ENCODE measurements around the gene SPTBN5.

Gene SPTBN5

GRCh38 chr15:41905036-41905793, 11.4 kb upstream of the SPTBN5 start:
- no peak for DNase-seq
- Histone ChIP-seq H3K4me3 (ENCODE audit: control insufficient read depth in 1 of 7, extremely low read depth in 1 of 7, insufficient read depth in 4 of 7, low read depth in 2 of 7, low read length in 6 of 7) (no peak overlapping the region), H3K36me3 (ENCODE audit: control insufficient read depth in 4 of 4, insufficient read depth in 4 of 4, low read length in 3 of 4) (peaks cover 0 to 10% (median 2%) of the 10 kb centered on the region in 4 experiments), H3K4me1 (ENCODE audit: control extremely low read depth in 1 of 4, control insufficient read depth in 4 of 4, insufficient read depth in 4 of 4, low read length in 3 of 4) (peaks cover 0 to 21% (median 10%) of the 10 kb centered on the region in 4 experiments), H3K9me3 (ENCODE audit: control extremely low read depth in 1 of 5, control insufficient read depth in 4 of 5, insufficient read depth in 2 of 5, low read depth in 1 of 5, low read length in 4 of 5) (peaks cover 0 to 11% (median 0%) of the 10 kb centered on the region in 5 experiments), H3K27ac (ENCODE audit: insufficient read depth in 1 of 2, low read depth in 1 of 2, low read length in 2 of 2, poor library complexity in 1 of 2, severe bottlenecking in 2 of 2) (no peak overlapping the region), H3K27me3 (replicated peaks in 2 of 5; ENCODE audit: control insufficient read depth in 4 of 5, insufficient read depth in 5 of 5, low read length in 4 of 5) (no peaks in the 10 kb centered on the region)
- POLR2A ChIA-PET, result no interaction called here
- WGBS (ENCODE audit: insufficient coverage), result 99% methylated on average over 12 of the region's 14 CpGs
- CTCF ChIA-PET, result interaction anchor here (0.5 to 8.7 kb wide), 30 partner anchors 8 to 439 kb away, joined by 3 to 85 read pairs (median 4); partner anchors contain the start of gene MAPKBP1

- peaks cover 0 to 26% (median 10%) of the 10 kb centered on the region in 4 experiments for H3K4me1 ChIP-seq (ENCODE audit: control extremely low read depth in 1 of 4, control insufficient read depth in 4 of 4, insufficient read depth in 4 of 4, low read length in 3 of 4)
- WGBS (ENCODE audit: insufficient coverage), result 26% methylated on average over 6 of the region's 6 CpGs
- H3K36me3 ChIP-seq (ENCODE audit: control insufficient read depth in 4 of 4, insufficient read depth in 4 of 4, low read length in 3 of 4), result peaks cover 0 to 10% (median 2%) of the 10 kb centered on the region in 4 experiments
- POLR2A ChIA-PET, result interaction anchor here (0.5 to 0.6 kb wide), 2 partner anchors 9 to 197 kb away, joined by 3 to 4 read pairs; no protein-coding TSS in a partner anchor
- CTCF ChIA-PET, result interaction anchor here (0.5 to 8.7 kb wide), 29 partner anchors 8 to 439 kb away, joined by 3 to 85 read pairs (median 4); partner anchors contain the start of gene MAPKBP1
- H3K4me3 ChIP-seq (ENCODE audit: control insufficient read depth in 1 of 7, extremely low read depth in 1 of 7, insufficient read depth in 4 of 7, low read depth in 2 of 7, low read length in 6 of 7), result no peak overlapping the region
- H3K27me3 ChIP-seq (replicated peaks in 2 of 5; ENCODE audit: control insufficient read depth in 4 of 5, insufficient read depth in 5 of 5, low read length in 4 of 5), result no peaks in the 10 kb centered on the region
- DNase-seq, result peak; percentile 64 to 82 (median 70)
- H3K27ac ChIP-seq (ENCODE audit: insufficient read depth in 1 of 2, low read depth in 1 of 2, low read length in 2 of 2, poor library complexity in 1 of 2, severe bottlenecking in 2 of 2), result no peak overlapping the region
- peaks cover 0 to 11% (median 0%) of the 10 kb centered on the region in 5 experiments for H3K9me3 ChIP-seq (ENCODE audit: control extremely low read depth in 1 of 5, control insufficient read depth in 4 of 5, insufficient read depth in 2 of 5, low read depth in 1 of 5, low read length in 4 of 5)
Measured at GRCh38 chr15:41904541-41905005, 10.7 kb upstream of the SPTBN5 start.

GRCh38 chr15:41903782-41904181, 9.9 kb upstream of the SPTBN5 start:
- over 99% methylated on average over 11 of the region's 13 CpGs for WGBS (ENCODE audit: insufficient coverage)
- H3K4me3 ChIP-seq (ENCODE audit: control insufficient read depth in 1 of 7, extremely low read depth in 1 of 7, insufficient read depth in 4 of 7, low read depth in 2 of 7, low read length in 6 of 7), result no peak overlapping the region
- ChIA-PET POLR2A (interaction anchor here (0.6 kb wide), 1 partner anchor 448 kb away, joined by 3 read pairs; no protein-coding TSS in a partner anchor), CTCF (interaction anchor here (1.6 to 8.7 kb wide), 13 partner anchors 9 to 131 kb away, joined by 3 to 85 read pairs (median 10); partner anchors contain the start of gene MAPKBP1)
- no peak for DNase-seq
- H3K4me1 ChIP-seq (ENCODE audit: control extremely low read depth in 1 of 4, control insufficient read depth in 4 of 4, insufficient read depth in 4 of 4, low read length in 3 of 4), result peaks cover 0 to 26% (median 10%) of the 10 kb centered on the region in 4 experiments
- H3K9me3 ChIP-seq (ENCODE audit: control extremely low read depth in 1 of 5, control insufficient read depth in 4 of 5, insufficient read depth in 2 of 5, low read depth in 1 of 5, low read length in 4 of 5), result peaks cover 0 to 11% (median 0%) of the 10 kb centered on the region in 5 experiments
- no peak overlapping the region for H3K27ac ChIP-seq (ENCODE audit: insufficient read depth in 1 of 2, low read depth in 1 of 2, low read length in 2 of 2, poor library complexity in 1 of 2, severe bottlenecking in 2 of 2)
- peaks cover 0 to 6% (median 0%) of the 10 kb centered on the region in 4 experiments for H3K36me3 ChIP-seq (ENCODE audit: control insufficient read depth in 4 of 4, insufficient read depth in 4 of 4, low read length in 3 of 4)
- no peaks in the 10 kb centered on the region for H3K27me3 ChIP-seq (replicated peaks in 2 of 5; ENCODE audit: control insufficient read depth in 4 of 5, insufficient read depth in 5 of 5, low read length in 4 of 5)

- H3K4me1 ChIP-seq (ENCODE audit: control extremely low read depth in 1 of 4, control insufficient read depth in 4 of 4, insufficient read depth in 4 of 4, low read length in 3 of 4), result peaks cover 0 to 15% (median 2%) of the 10 kb centered on the region in 4 experiments
- peaks cover 0 to 4% (median 0%) of the 10 kb centered on the region in 4 experiments for H3K36me3 ChIP-seq (ENCODE audit: control insufficient read depth in 4 of 4, insufficient read depth in 4 of 4, low read length in 3 of 4)
- DNase-seq, result no peak
- POLR2A ChIA-PET, result no interaction called here
- peaks cover 0 to 6% (median 0%) of the 10 kb centered on the region in 5 experiments for H3K9me3 ChIP-seq (ENCODE audit: control extremely low read depth in 1 of 5, control insufficient read depth in 4 of 5, insufficient read depth in 2 of 5, low read depth in 1 of 5, low read length in 4 of 5)
- CTCF ChIA-PET, result interaction anchor here (0.8 to 8.7 kb wide), 10 partner anchors 11 to 133 kb away, joined by 3 to 85 read pairs (median 4); partner anchors contain the start of genes JMJD7 and MAPKBP1
- H3K4me3 ChIP-seq (ENCODE audit: control insufficient read depth in 1 of 7, extremely low read depth in 1 of 7, insufficient read depth in 4 of 7, low read depth in 2 of 7, low read length in 6 of 7), result no peak overlapping the region
- no peaks in the 10 kb centered on the region for H3K27me3 ChIP-seq (replicated peaks in 2 of 5; ENCODE audit: control insufficient read depth in 4 of 5, insufficient read depth in 5 of 5, low read length in 4 of 5)
- H3K27ac ChIP-seq (ENCODE audit: insufficient read depth in 1 of 2, low read depth in 1 of 2, low read length in 2 of 2, poor library complexity in 1 of 2, severe bottlenecking in 2 of 2), result no peak overlapping the region
- WGBS (ENCODE audit: insufficient coverage), result 100% methylated on average over 3 of the region's 5 CpGs
Measured at GRCh38 chr15:41901431-41901830, 7.6 kb upstream of the SPTBN5 start.

- H3K4me3 ChIP-seq (ENCODE audit: control insufficient read depth in 1 of 7, extremely low read depth in 1 of 7, insufficient read depth in 4 of 7, low read depth in 2 of 7, low read length in 6 of 7), result no peak overlapping the region
- POLR2A ChIA-PET, result no interaction called here
- peaks cover 0 to 14% (median 1%) of the 10 kb centered on the region in 4 experiments for H3K4me1 ChIP-seq (ENCODE audit: control extremely low read depth in 1 of 4, control insufficient read depth in 4 of 4, insufficient read depth in 4 of 4, low read length in 3 of 4)
- peaks cover 0 to 1% (median 0%) of the 10 kb centered on the region in 5 experiments for H3K9me3 ChIP-seq (ENCODE audit: control extremely low read depth in 1 of 5, control insufficient read depth in 4 of 5, insufficient read depth in 2 of 5, low read depth in 1 of 5, low read length in 4 of 5)
- DNase-seq, result no peak
- CTCF ChIA-PET, result interaction anchor here (1.0 to 8.7 kb wide), 9 partner anchors 12 to 128 kb away, joined by 3 to 85 read pairs (median 5); partner anchors contain the start of genes JMJD7 and MAPKBP1
- H3K27me3 ChIP-seq (replicated peaks in 2 of 5; ENCODE audit: control insufficient read depth in 4 of 5, insufficient read depth in 5 of 5, low read length in 4 of 5), result no peaks in the 10 kb centered on the region
- WGBS (ENCODE audit: insufficient coverage), result 96% methylated on average over 35 of the region's 36 CpGs
- no peak overlapping the region for H3K27ac ChIP-seq (ENCODE audit: insufficient read depth in 1 of 2, low read depth in 1 of 2, low read length in 2 of 2, poor library complexity in 1 of 2, severe bottlenecking in 2 of 2)
- H3K36me3 ChIP-seq (ENCODE audit: control insufficient read depth in 4 of 4, insufficient read depth in 4 of 4, low read length in 3 of 4), result peaks cover 0 to 4% (median 0%) of the 10 kb centered on the region in 4 experiments
Measured at GRCh38 chr15:41900526-41901380, 6.9 kb upstream of the SPTBN5 start.

GRCh38 chr15:41899854-41900442, 6.1 kb upstream of the SPTBN5 start:
- H3K27ac ChIP-seq (ENCODE audit: insufficient read depth in 1 of 2, low read depth in 1 of 2, low read length in 2 of 2, poor library complexity in 1 of 2, severe bottlenecking in 2 of 2), result no peak overlapping the region
- DNase-seq, result no peak
- POLR2A ChIA-PET, result no interaction called here
- CTCF ChIA-PET, result interaction anchor here (1.3 to 8.7 kb wide), 3 partner anchors 39 to 127 kb away, joined by 4 to 85 read pairs (median 48); partner anchors contain the start of gene MAPKBP1
- no peaks in the 10 kb centered on the region for H3K9me3 ChIP-seq (ENCODE audit: control extremely low read depth in 1 of 5, control insufficient read depth in 4 of 5, insufficient read depth in 2 of 5, low read depth in 1 of 5, low read length in 4 of 5)
- no peak overlapping the region for H3K4me3 ChIP-seq (ENCODE audit: control insufficient read depth in 1 of 7, extremely low read depth in 1 of 7, insufficient read depth in 4 of 7, low read depth in 2 of 7, low read length in 6 of 7)
- peaks cover 0 to 4% (median 0%) of the 10 kb centered on the region in 4 experiments for H3K36me3 ChIP-seq (ENCODE audit: control insufficient read depth in 4 of 4, insufficient read depth in 4 of 4, low read length in 3 of 4)
- 96% methylated on average over 4 of the region's 6 CpGs for WGBS (ENCODE audit: insufficient coverage)
- no peaks in the 10 kb centered on the region for H3K27me3 ChIP-seq (replicated peaks in 2 of 5; ENCODE audit: control insufficient read depth in 4 of 5, insufficient read depth in 5 of 5, low read length in 4 of 5)
- peaks cover 0 to 17% (median 6%) of the 10 kb centered on the region in 4 experiments for H3K4me1 ChIP-seq (ENCODE audit: control extremely low read depth in 1 of 4, control insufficient read depth in 4 of 4, insufficient read depth in 4 of 4, low read length in 3 of 4)

All from common myeloid progenitor, CD34-positive (primary cell).